IPS DF 19.7 (cell line): Measurements from ENCODE around the gene EHD3.

Experiments
- DNase-seq: peaks from one replicate; pipeline ENCODE4 v3.0.0-alpha.2; 2013; ENCODE audit warnings: low read depth, low spot score

The EHD3 gene

GRCh38 chr2:31284107-31284506 lies 50.2 kb downstream of the EHD3 start:
- no peak for DNase-seq

DNA sequence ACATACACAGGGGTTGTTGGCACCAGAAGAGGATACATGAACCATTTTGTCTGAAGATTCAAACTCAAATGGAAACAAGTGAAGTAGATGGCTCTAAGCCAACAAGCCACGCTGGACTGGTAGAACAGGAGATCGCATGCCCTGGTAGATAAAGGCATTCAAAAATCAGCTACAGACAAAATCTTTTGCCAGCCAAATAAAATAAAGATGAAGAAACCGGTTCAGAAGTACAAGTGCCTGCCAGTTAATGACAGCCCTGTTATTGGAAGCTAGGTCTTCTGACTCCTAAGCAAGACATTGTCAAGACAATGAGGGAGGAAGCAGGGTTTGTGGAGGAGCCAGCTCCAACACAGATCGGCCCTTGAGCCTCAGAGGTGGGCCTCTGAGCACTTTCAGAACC lies 52.3 kb downstream of the EHD3 start:
- DNase-seq = no peak

DNA sequence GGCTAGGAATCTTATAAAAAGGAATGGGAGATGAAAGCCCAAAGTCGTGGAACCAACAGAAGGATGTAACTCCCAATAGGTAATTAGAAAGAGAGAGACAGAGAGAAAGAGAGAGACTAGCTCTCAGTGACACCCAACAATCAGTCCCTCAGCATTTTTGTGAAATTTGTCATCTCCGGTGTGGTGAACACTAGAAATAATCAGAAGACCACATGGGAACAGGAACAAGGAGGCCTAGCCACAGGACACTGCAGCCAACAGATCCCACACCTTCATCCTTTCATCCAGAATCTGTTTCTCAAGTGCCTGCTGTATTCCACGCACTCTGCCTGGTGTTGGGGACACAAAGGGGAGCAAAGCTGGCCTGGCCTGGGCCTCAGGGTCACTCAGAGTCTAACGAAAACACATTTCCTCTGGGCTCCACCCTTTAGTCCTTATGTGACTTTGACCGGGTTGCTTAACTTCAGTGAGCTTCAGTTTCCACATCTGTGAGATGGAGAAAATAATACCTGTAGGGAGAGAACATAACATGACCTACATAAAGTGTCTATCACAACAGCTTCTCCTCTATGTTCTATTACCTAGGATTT lies 53.1 kb downstream of the EHD3 start:
- no peak for DNase-seq

GRCh38 chr2:31287654-31288053 lies 53.7 kb downstream of the EHD3 start:
- no peak for DNase-seq

DNA sequence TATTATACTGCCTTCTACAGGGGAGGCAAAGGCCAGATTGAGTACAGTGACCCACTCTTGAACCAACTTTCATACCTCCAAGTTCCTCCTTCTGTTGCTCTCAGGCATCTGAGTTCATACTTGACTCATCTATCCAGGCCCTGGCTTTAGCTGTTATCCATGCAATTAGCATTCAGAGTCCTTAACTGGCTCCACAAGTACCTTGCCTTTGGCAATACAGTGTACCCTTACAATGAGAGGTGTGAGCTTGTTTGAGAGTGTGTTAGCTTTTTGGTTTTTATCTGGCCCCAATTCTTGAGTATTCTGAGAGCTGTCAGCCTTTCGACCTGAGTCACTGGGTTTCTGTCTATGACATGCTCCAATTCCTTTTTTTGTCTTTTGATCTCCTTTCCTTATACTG lies 60.2 kb downstream of the EHD3 start:
- no peak for DNase-seq

- no peak for DNase-seq
Measured at GRCh38 chr2:31296641-31297287, 62.8 kb downstream of the EHD3 start.

GRCh38 chr2:31297751-31298150 lies 63.8 kb downstream of the EHD3 start:
- no peak for DNase-seq

- DNase-seq = no peak
Measured at GRCh38 chr2:31299547-31299946, 65.6 kb downstream of the EHD3 start.

- no peak for DNase-seq
Measured at GRCh38 chr2:31300309-31300708, 66.4 kb downstream of the EHD3 start.

GRCh38 chr2:31302940-31303563 lies 69.1 kb downstream of the EHD3 start:
- no peak for DNase-seq

GRCh38 chr2:31304816-31305215 lies 70.9 kb downstream of the EHD3 start:
- no peak for DNase-seq

GRCh38 chr2:31312898-31313297 lies 78.9 kb downstream of the EHD3 start:
- DNase-seq = no peak

DNA sequence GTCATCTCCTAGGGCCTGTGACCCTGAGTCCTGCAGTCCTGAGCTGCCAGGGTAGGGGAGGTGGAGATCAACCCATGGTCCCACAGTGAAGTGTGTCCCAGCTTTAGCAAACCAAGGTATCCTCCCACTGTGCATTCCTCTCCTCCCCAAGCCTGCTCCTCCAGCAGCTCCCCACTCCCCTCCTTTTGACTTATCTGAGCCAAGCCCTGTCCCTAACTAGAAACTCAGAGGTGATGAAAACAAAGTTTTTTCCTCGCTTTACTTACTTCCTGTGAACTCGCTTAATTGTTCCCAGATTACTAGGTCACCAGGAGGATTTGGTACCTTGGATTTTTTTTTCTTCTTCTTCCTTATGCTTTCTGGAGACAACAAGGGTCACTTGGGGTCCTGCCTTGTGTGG lies 80.8 kb downstream of the EHD3 start:
- DNase-seq = no peak

GRCh38 chr2:31317396-31317795 lies 83.4 kb downstream of the EHD3 start:
- DNase-seq = no peak

- DNase-seq = no peak
Measured at GRCh38 chr2:31318361-31319336, 84.7 kb downstream of the EHD3 start.
